Suprapubic skin (tissue), 3 donors: Measurements from ENCODE around the gene IZUMO2.

Source experiments
- CTCF ChIP-seq, 2 donors: fragments of 200-600 bp in 1 of 2; fragments of 450-650 bp in 1 of 2; sonication (generic) in 1 of 2; IDR thresholded peaks; one replicate each; pipeline ENCODE4 v1.5.1; 2016 to 2019; ENCODE audit warnings: antibody characterized with exemption in 2 of 2, mild to moderate bottlenecking in 1 of 2, moderate library complexity in 1 of 2
- POLR2A ChIP-seq, 2 donors: fragments of 450-650 bp; IDR thresholded peaks; one replicate each; pipeline ENCODE4 v1.6.1; 2017; ENCODE audit warnings: antibody characterized with exemption in 2 of 2, mild to moderate bottlenecking in 2 of 2, moderate library complexity in 2 of 2

- no peak for TF ChIP-seq POLR2A (IDR thresholded peaks at IDR 0.05)
- TF ChIP-seq CTCF (IDR thresholded peaks at IDR 0.05): no peak
These were observed 42.0 kb upstream of the IZUMO2 start for GRCh38 chr19:50204811-50205675.
